Mesendoderm (in vitro differentiated cells): ENCODE measurements around the gene JARID2. TPM values are rescaled to one million over a fixed set of nuclear protein-coding genes. Genes with fewer than 3 reads are reported as not detected.

Experiments used
- DNase-seq: peaks from one replicate; pipeline ENCODE4 v3.0.0; 2013
- H2AK5ac ChIP-seq: 2 replicates; pipeline ENCODE4 v1.6.1; 2013; ENCODE audit warnings: low read length, inconsistent platforms
- H2BK120ac ChIP-seq: 2 replicates; pipeline ENCODE4 v1.6.1; 2013; ENCODE audit warnings: low read depth, mild to moderate bottlenecking, low read length, moderate library complexity, mixed read lengths
- H2BK15ac ChIP-seq: replicated peaks from 2 replicates; pipeline ENCODE4 v1.6.1; 2013; ENCODE audit warnings: low read depth, mild to moderate bottlenecking, moderate library complexity
- H2BK5ac ChIP-seq: 2 replicates; pipeline ENCODE4 v1.6.1; 2013; ENCODE audit warnings: low read length, inconsistent platforms
- H3K18ac ChIP-seq: 2 replicates; pipeline ENCODE4 v1.6.1; 2013; ENCODE audit warnings: mild to moderate bottlenecking, low read length, mixed read lengths
- H3K23ac ChIP-seq: one replicate; pipeline ENCODE4 v1.6.1; 2013; ENCODE audit warnings: low read length
- H3K27ac ChIP-seq: 2 replicates; pipeline ENCODE4 v1.5.1; 2013; ENCODE audit warnings: low read depth, mild to moderate bottlenecking, inconsistent platforms, low read length, moderate library complexity
- H3K27me3 ChIP-seq: 2 replicates; pipeline ENCODE4 v1.6.1; 2013; ENCODE audit warnings: low read length, control low read depth, mild to moderate bottlenecking, inconsistent platforms; ENCODE audit not compliant: insufficient read depth, poor library complexity
- H3K36me3 ChIP-seq: 2 replicates; pipeline ENCODE4 v1.6.1; 2013; ENCODE audit warnings: low read length, inconsistent platforms; ENCODE audit not compliant: control insufficient read depth, insufficient read depth
- H3K4ac ChIP-seq: one replicate; pipeline ENCODE4 v1.6.1; 2013; ENCODE audit warnings: low read depth, mild to moderate bottlenecking, low read length, moderate library complexity
- H3K4me1 ChIP-seq: 2 replicates; pipeline ENCODE4 v1.6.1; 2013; ENCODE audit warnings: low read depth, low read length, inconsistent platforms; ENCODE audit not compliant: control insufficient read depth
- H3K4me2 ChIP-seq: 2 replicates; pipeline ENCODE4 v1.6.1; 2013; ENCODE audit warnings: low read length
- H3K4me3 ChIP-seq: 2 replicates; pipeline ENCODE4 v1.5.1; 2013; ENCODE audit warnings: mild to moderate bottlenecking, low read length
- H3K56ac ChIP-seq: one replicate; pipeline ENCODE4 v1.6.1; 2013; ENCODE audit warnings: low read length
- H3K79me1 ChIP-seq: 2 replicates; pipeline ENCODE4 v1.6.1; 2013; ENCODE audit warnings: low read length, inconsistent platforms
- H3K79me2 ChIP-seq: 2 replicates; pipeline ENCODE4 v1.6.1; 2013; ENCODE audit warnings: mild to moderate bottlenecking, low read length; ENCODE audit not compliant: control insufficient read depth, insufficient read depth
- H3K9ac ChIP-seq: 2 replicates; pipeline ENCODE4 v1.6.1; 2013; ENCODE audit warnings: low read length, inconsistent platforms
- H4K5ac ChIP-seq: one replicate; pipeline ENCODE4 v1.6.1; 2013; ENCODE audit warnings: low read length
- H4K8ac ChIP-seq: one replicate; pipeline ENCODE4 v1.6.1; 2013; ENCODE audit warnings: low read depth, mild to moderate bottlenecking, control low read depth, low read length, moderate library complexity
- WGBS: extraction: QIAGEN DNeasy Blood & Tissue Kit; methylation state at CpG from one replicate; pipeline ENCODE4 v1.1.7; 2013; ENCODE audit warnings: low lambda C conversion rate, missing lambda C conversion rate; ENCODE audit not compliant: insufficient coverage; ENCODE audit errors: extremely low coverage; 5-methylcytosine and 5-hydroxymethylcytosine counted together
- small RNA-seq: library from polyadenylated mRNA; stranded (forward); fragments of <200 nt; extraction: miRNeasy Mini kit (QIAGEN cat#:217004); gene quantifications from one replicate; pipeline ENCODE3, GENCODE V24; 2013; ENCODE audit not compliant: insufficient read depth

Gene JARID2

DNA sequence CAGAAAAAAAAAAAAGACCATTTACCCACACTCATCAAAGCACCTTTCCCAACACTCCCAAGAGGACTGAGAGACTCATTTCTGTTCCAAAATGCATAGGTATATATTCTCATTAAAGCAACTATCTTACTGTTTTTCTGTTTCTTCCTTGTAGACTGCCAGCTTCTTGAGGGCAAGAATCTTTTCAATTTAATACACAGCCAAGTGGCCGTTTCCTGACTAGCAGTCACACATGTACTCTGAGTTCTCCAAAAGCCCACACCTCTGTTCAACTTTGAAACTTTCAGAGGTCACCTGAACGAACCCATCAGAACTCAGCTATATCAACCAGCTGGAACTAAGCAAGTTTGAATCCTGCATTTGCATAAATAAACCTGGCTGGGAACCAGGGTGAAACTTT, 324.3 kb downstream of the JARID2 start:
- Histone ChIP-seq H3K4me1 (no peaks in the 10 kb centered on the region), H2BK5ac (no peak overlapping the region), H4K5ac (no peak overlapping the region), H3K36me3 (no peaks in the 10 kb centered on the region), H3K27ac (no peak overlapping the region), H4K8ac (no peak overlapping the region), H3K4me3 (no peak overlapping the region), H3K56ac (no peak overlapping the region), H3K27me3 (no peaks in the 10 kb centered on the region), H3K18ac (no peak overlapping the region), H3K4ac (no peak overlapping the region), H3K79me1 (no peaks in the 10 kb centered on the region), H3K9ac (no peak overlapping the region), H3K23ac (no peak overlapping the region), H2BK15ac (no peak overlapping the region), H2AK5ac (no peak overlapping the region), H2BK120ac (no peak overlapping the region), H3K79me2 (no peaks in the 10 kb centered on the region), H3K4me2 (no peak overlapping the region)
- WGBS: no CpG with 5 or more reads among the region's 2 CpGs
- DNase-seq: no peak

Small RNAs within 50 kb of the gene (small RNA-seq; reads per million reads assigned to genes)
- gene RF00001 (not detected), gene RNU6-522P (not detected), gene RNU6-645P (not detected)
